ENCODE results near the gene VSNL1. TPM values are rescaled to one million over a fixed set of nuclear protein-coding genes. Genes with fewer than 3 reads are reported as not detected.

VSNL1 gene
- total and polyA plus RNA-seq, 10 of the 15 experiments (the other 5 are each of a cell fraction or from before 2014, with no cell fraction given) = 0.04 to 0.30 (median 0.12) TPM; not detected in 4

- CTCF ChIA-PET = no interaction called here
- no peak for FAIRE-seq
- peaks cover 14% of the 10 kb centered on the region for H3K4me1 ChIP-seq (ENCODE audit: control insufficient read depth, insufficient read depth, low read length)
Observed at GRCh38 chr2:17583166-17583565, 42.7 kb downstream of the VSNL1 start.

More at GRCh38 chr2:17583166-17583565, 42.7 kb downstream of the VSNL1 start:
- DNase-seq (ENCODE audit: low read depth, low spot score) (no peak), ATAC-seq (no peak)
- H3K4me2 ChIP-seq (ENCODE audit: control insufficient read depth, insufficient read depth) = no peak overlapping the region
- intact Hi-C loops (cut with micrococcal nuclease; ENCODE audit: unreplicated experiment) (no loop called here), in situ Hi-C loops (cut with MboI) (no loop called here)
- TF ChIP-seq STAT3 (IDR thresholded peaks at IDR 0.05; ENCODE audit: low read depth, low read length) (no peak), DPF2 (IDR thresholded peaks at IDR 0.05) (no peak), SREBF1 (IDR thresholded peaks at IDR 0.05; ENCODE audit: low read length) (no peak), RAD21 (IDR thresholded peaks at IDR 0.05; ENCODE audit: insufficient read depth, low read depth, low read length) (no peak), ETV6 (conservative IDR thresholded peaks at IDR 0.05 in 1 of 2, IDR thresholded peaks at IDR 0.05 in 1 of 2; ENCODE audit: borderline replicate concordance in 1 of 2, low read depth in 1 of 2) (no peak), BACH1 (IDR thresholded peaks at IDR 0.05; ENCODE audit: borderline replicate concordance) (no peak), ZNF622 (IDR thresholded peaks at IDR 0.05) (no peak), HCFC1 (IDR thresholded peaks at IDR 0.05; ENCODE audit: low read length) (no peak), IKZF2 (IDR thresholded peaks at IDR 0.05) (no peak), CREM (IDR thresholded peaks at IDR 0.05; ENCODE audit: low read depth) (no peak), MYC (IDR thresholded peaks at IDR 0.05; ENCODE audit: insufficient read depth, insufficient read length, insufficient replicate concordance, low read length, severe bottlenecking) (no peak), STAT1 (conservative IDR thresholded peaks at IDR 0.05) (no peak), ATF7 (IDR thresholded peaks at IDR 0.05; ENCODE audit: low read depth) (no peak), LARP7 (IDR thresholded peaks at IDR 0.05) (no peak)
- TF ChIP-seq, protein P1, sequence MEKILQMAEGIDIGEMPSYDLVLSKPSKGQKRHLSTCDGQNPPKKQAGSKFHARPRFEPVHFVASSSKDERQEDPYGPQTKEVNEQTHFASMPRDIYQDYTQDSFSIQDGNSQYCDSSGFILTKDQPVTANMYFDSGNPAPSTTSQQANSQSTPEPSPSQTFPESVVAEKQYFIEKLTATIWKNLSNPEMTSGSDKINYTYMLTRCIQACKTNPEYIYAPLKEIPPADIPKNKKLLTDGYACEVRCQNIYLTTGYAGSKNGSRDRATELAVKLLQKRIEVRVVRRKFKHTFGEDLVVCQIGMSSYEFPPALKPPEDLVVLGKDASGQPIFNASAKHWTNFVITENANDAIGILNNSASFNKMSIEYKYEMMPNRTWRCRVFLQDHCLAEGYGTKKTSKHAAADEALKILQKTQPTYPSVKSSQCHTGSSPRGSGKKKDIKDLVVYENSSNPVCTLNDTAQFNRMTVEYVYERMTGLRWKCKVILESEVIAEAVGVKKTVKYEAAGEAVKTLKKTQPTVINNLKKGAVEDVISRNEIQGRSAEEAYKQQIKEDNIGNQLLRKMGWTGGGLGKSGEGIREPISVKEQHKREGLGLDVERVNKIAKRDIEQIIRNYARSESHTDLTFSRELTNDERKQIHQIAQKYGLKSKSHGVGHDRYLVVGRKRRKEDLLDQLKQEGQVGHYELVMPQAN (conservative IDR thresholded peaks at IDR 0.05) = no peak
- TF ChIP-seq, protein P2, sequence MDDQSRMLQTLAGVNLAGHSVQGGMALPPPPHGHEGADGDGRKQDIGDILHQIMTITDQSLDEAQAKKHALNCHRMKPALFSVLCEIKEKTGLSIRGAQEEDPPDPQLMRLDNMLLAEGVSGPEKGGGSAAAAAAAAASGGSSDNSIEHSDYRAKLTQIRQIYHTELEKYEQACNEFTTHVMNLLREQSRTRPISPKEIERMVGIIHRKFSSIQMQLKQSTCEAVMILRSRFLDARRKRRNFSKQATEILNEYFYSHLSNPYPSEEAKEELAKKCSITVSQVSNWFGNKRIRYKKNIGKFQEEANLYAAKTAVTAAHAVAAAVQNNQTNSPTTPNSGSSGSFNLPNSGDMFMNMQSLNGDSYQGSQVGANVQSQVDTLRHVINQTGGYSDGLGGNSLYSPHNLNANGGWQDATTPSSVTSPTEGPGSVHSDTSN (IDR thresholded peaks at IDR 0.05; ENCODE audit: insufficient replicate concordance, low read depth, low read length) = no peak
- TF ChIP-seq, protein P3, sequence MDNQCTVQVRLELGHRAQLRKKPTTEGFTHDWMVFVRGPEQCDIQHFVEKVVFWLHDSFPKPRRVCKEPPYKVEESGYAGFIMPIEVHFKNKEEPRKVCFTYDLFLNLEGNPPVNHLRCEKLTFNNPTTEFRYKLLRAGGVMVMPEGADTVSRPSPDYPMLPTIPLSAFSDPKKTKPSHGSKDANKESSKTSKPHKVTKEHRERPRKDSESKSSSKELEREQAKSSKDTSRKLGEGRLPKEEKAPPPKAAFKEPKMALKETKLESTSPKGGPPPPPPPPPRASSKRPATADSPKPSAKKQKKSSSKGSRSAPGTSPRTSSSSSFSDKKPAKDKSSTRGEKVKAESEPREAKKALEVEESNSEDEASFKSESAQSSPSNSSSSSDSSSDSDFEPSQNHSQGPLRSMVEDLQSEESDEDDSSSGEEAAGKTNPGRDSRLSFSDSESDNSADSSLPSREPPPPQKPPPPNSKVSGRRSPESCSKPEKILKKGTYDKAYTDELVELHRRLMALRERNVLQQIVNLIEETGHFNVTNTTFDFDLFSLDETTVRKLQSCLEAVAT (IDR thresholded peaks at IDR 0.05) = no peak
- TF ChIP-seq, protein P4, sequence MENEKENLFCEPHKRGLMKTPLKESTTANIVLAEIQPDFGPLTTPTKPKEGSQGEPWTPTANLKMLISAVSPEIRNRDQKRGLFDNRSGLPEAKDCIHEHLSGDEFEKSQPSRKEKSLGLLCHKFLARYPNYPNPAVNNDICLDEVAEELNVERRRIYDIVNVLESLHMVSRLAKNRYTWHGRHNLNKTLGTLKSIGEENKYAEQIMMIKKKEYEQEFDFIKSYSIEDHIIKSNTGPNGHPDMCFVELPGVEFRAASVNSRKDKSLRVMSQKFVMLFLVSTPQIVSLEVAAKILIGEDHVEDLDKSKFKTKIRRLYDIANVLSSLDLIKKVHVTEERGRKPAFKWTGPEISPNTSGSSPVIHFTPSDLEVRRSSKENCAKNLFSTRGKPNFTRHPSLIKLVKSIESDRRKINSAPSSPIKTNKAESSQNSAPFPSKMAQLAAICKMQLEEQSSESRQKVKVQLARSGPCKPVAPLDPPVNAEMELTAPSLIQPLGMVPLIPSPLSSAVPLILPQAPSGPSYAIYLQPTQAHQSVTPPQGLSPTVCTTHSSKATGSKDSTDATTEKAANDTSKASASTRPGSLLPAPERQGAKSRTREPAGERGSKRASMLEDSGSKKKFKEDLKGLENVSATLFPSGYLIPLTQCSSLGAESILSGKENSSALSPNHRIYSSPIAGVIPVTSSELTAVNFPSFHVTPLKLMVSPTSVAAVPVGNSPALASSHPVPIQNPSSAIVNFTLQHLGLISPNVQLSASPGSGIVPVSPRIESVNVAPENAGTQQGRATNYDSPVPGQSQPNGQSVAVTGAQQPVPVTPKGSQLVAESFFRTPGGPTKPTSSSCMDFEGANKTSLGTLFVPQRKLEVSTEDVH (IDR thresholded peaks at IDR 0.05; ENCODE audit: low read depth, partially characterized antibody) = no peak
- H3K36me3 ChIP-seq (ENCODE audit: control insufficient read depth in 2 of 2, insufficient read depth in 2 of 2, low read length in 1 of 2) = no peaks in the 10 kb centered on the region
- 0 out of 4 replicates have a peak, but pooled peaks cover 0 to 1% of the 10 kb centered on the region in 2 experiments for H3K27me3 ChIP-seq (replicated peaks in 1 of 2; ENCODE audit: control insufficient read depth in 2 of 2, insufficient read depth in 2 of 2, low read length in 1 of 2)
- H3K9ac ChIP-seq (ENCODE audit: control insufficient read depth, insufficient read depth, low read length) = no peak overlapping the region
- H3K4me3 ChIP-seq = no peak overlapping the region
- SMC1A ChIA-PET (ENCODE audit: uncharacterized antibody, unreplicated experiment) = no interaction called here
- no peak overlapping the region for H2AFZ ChIP-seq (ENCODE audit: control insufficient read depth, low read depth, low read length)
- no peaks in the 10 kb centered on the region for H3K9me3 ChIP-seq (replicated peaks; ENCODE audit: control insufficient read depth, insufficient read depth, low read length)
- H3K79me2 ChIP-seq (ENCODE audit: control insufficient read depth, insufficient read depth, low read length) = no peaks in the 10 kb centered on the region
- 0% methylated on average over 2 of the region's 2 CpGs for WGBS (ENCODE audit: insufficient coverage, insufficient replicate concordance, low lambda C conversion rate, missing lambda C conversion rate)
- H3K27ac ChIP-seq (ENCODE audit: control insufficient read depth, insufficient read depth) = no peak overlapping the region
- H4K20me1 ChIP-seq (ENCODE audit: control insufficient read depth, insufficient read depth) = no peaks in the 10 kb centered on the region
- RAD21 ChIA-PET (ENCODE audit: unreplicated experiment) = no interaction called here
- POLR2A ChIA-PET = no interaction called here
- BruUV-seq (replicated peaks) = no TSS peak

Measured in GM12878 (cell line).